BE2C (cell line): ENCODE data around the gene PLEKHG5.

Experiments used
- DNase-seq: peaks from one replicate; pipeline ENCODE4 v3.0.0-alpha.2; 2020
- H3K27me3 ChIP-seq: fragments of 250-450 bp; sonication (Bioruptor Pico); 2 replicates; pipeline ENCODE4 v1.5.1; 2020; ENCODE audit warnings: mild to moderate bottlenecking
- H3K36me3 ChIP-seq: fragments of 250-450 bp; sonication (Bioruptor Pico); 2 replicates; pipeline ENCODE4 v1.5.1; 2020; ENCODE audit warnings: mild to moderate bottlenecking
- H3K4me1 ChIP-seq: fragments of 250-450 bp; sonication (Bioruptor Pico); 2 replicates; pipeline ENCODE4 v1.5.1; 2020
- H3K4me3 ChIP-seq: 2 replicates; pipeline ENCODE4 v1.5.1; 2011; ENCODE audit warnings: low read depth, low read length
- H3K9me3 ChIP-seq: fragments of 250-450 bp; sonication (Bioruptor Pico); 2 replicates; pipeline ENCODE4 v1.5.1; 2020
- CTCF ChIP-seq: IDR thresholded peaks from 2 replicates; pipeline ENCODE4 v1.5.1; 2012; ENCODE audit warnings: mild to moderate bottlenecking, low read depth, low read length

PLEKHG5 gene

GRCh38 chr1:6508154-6508815 is 16.8 kb upstream of the PLEKHG5 start:
- H3K27me3 ChIP-seq, result no peaks in the 10 kb centered on the region
- no peak for DNase-seq
- no peak for TF ChIP-seq CTCF
- peaks cover 34% of the 10 kb centered on the region for H3K4me1 ChIP-seq
- no peaks in the 10 kb centered on the region for H3K36me3 ChIP-seq
- H3K4me3 ChIP-seq, result no peak overlapping the region
- no peaks in the 10 kb centered on the region for H3K9me3 ChIP-seq

GRCh38 chr1:6507461-6507911 is 16.0 kb upstream of the PLEKHG5 start:
- no peaks in the 10 kb centered on the region for H3K36me3 ChIP-seq
- peak; percentile 35 for DNase-seq
- H3K27me3 ChIP-seq, result no peaks in the 10 kb centered on the region
- no peaks in the 10 kb centered on the region for H3K9me3 ChIP-seq
- TF ChIP-seq CTCF, result no peak
- H3K4me3 ChIP-seq, result no peak overlapping the region
- peaks cover 34% of the 10 kb centered on the region for H3K4me1 ChIP-seq

GRCh38 chr1:6507037-6507428 is 15.6 kb upstream of the PLEKHG5 start:
- Histone ChIP-seq H3K9me3 (no peaks in the 10 kb centered on the region), H3K4me3 (no peak overlapping the region), H3K27me3 (no peaks in the 10 kb centered on the region), H3K36me3 (no peaks in the 10 kb centered on the region), H3K4me1 (peaks cover 35% of the 10 kb centered on the region)
- DNase-seq, result no peak
- TF ChIP-seq CTCF, result no peak

- Histone ChIP-seq H3K9me3 (no peaks in the 10 kb centered on the region), H3K4me1 (peaks cover 35% of the 10 kb centered on the region), H3K27me3 (no peaks in the 10 kb centered on the region), H3K4me3 (no peak overlapping the region), H3K36me3 (no peaks in the 10 kb centered on the region)
- TF ChIP-seq CTCF, result no peak
- no peak for DNase-seq
Observed at GRCh38 chr1:6506210-6507036, 15.0 kb upstream of the PLEKHG5 start.

GRCh38 chr1:6505367-6506209 is 14.1 kb upstream of the PLEKHG5 start:
- Histone ChIP-seq H3K36me3 (no peaks in the 10 kb centered on the region), H3K4me3 (no peak overlapping the region), H3K9me3 (no peaks in the 10 kb centered on the region), H3K4me1 (peaks cover 31% of the 10 kb centered on the region), H3K27me3 (no peaks in the 10 kb centered on the region)
- no peak for TF ChIP-seq CTCF
- no peak for DNase-seq
